ENCODE data around the gene LSM5. TPM values are rescaled to one million over a fixed set of nuclear protein-coding genes. Genes with fewer than 3 reads are reported as not detected.

Gene LSM5
- total and polyA plus RNA-seq, 9 of the 15 experiments (the other 6 are each of a cell fraction or from before 2014, with no cell fraction given): 36.3 to 620 (median 186) TPM

DNA sequence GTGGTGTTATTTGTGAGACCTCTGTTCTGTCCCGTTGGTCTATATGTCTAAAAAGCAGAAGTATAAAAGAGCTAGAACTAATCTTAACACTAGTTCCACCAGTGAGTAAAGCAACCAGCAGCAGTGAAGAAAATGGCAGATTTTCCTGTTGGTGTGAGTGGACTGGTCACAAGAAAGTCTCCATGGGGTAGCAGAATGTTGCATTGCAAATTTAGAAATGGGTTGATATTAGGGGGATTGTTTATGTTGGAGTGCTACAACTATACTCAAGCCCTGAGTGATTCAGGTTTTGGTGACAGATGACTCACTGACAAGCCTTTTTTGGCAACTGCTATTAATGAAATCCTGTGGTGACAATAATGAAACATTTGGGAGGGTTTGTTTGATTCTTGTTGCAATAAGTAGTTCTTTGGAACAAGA, 10.8 kb upstream of the LSM5 start (continued):
- TF ChIP-seq PBX2 (CRISPR knock-in tag; IDR thresholded peaks at IDR 0.05; ENCODE audit: low read depth) (no peak), PBX2 (tag; conservative IDR thresholded peaks at IDR 0.05; ENCODE audit: low read depth) (peak; percentile 53; the same call in 1 of the 2 replicates), ID3 (CRISPR knock-in tag; IDR thresholded peaks at IDR 0.05) (no peak), ID3 (tag; IDR thresholded peaks at IDR 0.05) (no peak), YY1 (IDR thresholded peaks at IDR 0.05; ENCODE audit: borderline replicate concordance in 1 of 3, control insufficient read depth in 1 of 3, extremely low read depth in 1 of 3, insufficient read depth in 3 of 3, insufficient read length in 1 of 3, insufficient replicate concordance in 2 of 3, low read depth in 1 of 3, low read length in 2 of 3) (peak in 1 of 3 experiments; percentile 24), SMARCA4 (IDR thresholded peaks at IDR 0.05) (peak; percentile 56), CBFA2T3 (IDR thresholded peaks at IDR 0.05) (no peak), SREBF1 (IDR thresholded peaks at IDR 0.05; ENCODE audit: borderline replicate concordance, low read depth, low read length) (no peak), HNRNPH1 (optimal IDR thresholded peaks at IDR 0.05; ENCODE audit: low read depth, low read length) (no peak), POLR2G (IDR thresholded peaks at IDR 0.05; ENCODE audit: low read depth, low read length) (no peak), ARNT (IDR thresholded peaks at IDR 0.05) (no peak), SRF (CRISPR knock-in tag; IDR thresholded peaks at IDR 0.05) (peak; percentile 22 to 95; a peak in 3 of 4 replicates), SMARCC2 (IDR thresholded peaks at IDR 0.05; ENCODE audit: low read depth) (0 out of 2 replicates have a peak, but pooled peaks have one; percentile 36), ZNF41 (CRISPR knock-in tag; conservative IDR thresholded peaks at IDR 0.05) (no peak), SMC3 (conservative IDR thresholded peaks at IDR 0.05; ENCODE audit: insufficient read depth, low read depth, low read length) (no peak), JUN (IDR thresholded peaks at IDR 0.05; ENCODE audit: borderline replicate concordance, low read depth, low read length) (peak; percentile 70; the same call in 1 of the 2 replicates), JUN (CRISPR knock-in tag; IDR thresholded peaks at IDR 0.05; ENCODE audit: borderline replicate concordance) (no peak), KAT2B (IDR thresholded peaks at IDR 0.05; ENCODE audit: low read depth, low read length) (no peak), TBP (optimal IDR thresholded peaks at IDR 0.05; ENCODE audit: low read depth, low read length) (no peak)
- TF ChIP-seq, protein P1, sequence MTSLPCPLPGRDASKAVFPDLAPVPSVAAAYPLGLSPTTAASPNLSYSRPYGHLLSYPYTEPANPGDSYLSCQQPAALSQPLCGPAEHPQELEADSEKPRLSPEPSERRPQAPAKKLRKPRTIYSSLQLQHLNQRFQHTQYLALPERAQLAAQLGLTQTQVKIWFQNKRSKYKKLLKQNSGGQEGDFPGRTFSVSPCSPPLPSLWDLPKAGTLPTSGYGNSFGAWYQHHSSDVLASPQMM (CRISPR knock-in tag; IDR thresholded peaks at IDR 0.05): no peak
- TF ChIP-seq, protein P2, sequence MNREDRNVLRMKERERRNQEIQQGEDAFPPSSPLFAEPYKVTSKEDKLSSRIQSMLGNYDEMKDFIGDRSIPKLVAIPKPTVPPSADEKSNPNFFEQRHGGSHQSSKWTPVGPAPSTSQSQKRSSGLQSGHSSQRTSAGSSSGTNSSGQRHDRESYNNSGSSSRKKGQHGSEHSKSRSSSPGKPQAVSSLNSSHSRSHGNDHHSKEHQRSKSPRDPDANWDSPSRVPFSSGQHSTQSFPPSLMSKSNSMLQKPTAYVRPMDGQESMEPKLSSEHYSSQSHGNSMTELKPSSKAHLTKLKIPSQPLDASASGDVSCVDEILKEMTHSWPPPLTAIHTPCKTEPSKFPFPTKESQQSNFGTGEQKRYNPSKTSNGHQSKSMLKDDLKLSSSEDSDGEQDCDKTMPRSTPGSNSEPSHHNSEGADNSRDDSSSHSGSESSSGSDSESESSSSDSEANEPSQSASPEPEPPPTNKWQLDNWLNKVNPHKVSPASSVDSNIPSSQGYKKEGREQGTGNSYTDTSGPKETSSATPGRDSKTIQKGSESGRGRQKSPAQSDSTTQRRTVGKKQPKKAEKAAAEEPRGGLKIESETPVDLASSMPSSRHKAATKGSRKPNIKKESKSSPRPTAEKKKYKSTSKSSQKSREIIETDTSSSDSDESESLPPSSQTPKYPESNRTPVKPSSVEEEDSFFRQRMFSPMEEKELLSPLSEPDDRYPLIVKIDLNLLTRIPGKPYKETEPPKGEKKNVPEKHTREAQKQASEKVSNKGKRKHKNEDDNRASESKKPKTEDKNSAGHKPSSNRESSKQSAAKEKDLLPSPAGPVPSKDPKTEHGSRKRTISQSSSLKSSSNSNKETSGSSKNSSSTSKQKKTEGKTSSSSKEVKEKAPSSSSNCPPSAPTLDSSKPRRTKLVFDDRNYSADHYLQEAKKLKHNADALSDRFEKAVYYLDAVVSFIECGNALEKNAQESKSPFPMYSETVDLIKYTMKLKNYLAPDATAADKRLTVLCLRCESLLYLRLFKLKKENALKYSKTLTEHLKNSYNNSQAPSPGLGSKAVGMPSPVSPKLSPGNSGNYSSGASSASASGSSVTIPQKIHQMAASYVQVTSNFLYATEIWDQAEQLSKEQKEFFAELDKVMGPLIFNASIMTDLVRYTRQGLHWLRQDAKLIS (CRISPR knock-in tag; IDR thresholded peaks at IDR 0.05): 0 out of 2 replicates have a peak, but pooled peaks have one; percentile 29

Measured in K562 (cell line).